RPMI8226 (cell line): Measurements from ENCODE around the gene PLEKHM3.
A peak's percentile ranks its signal among the peaks of the same experiment; 100 is the strongest.
"Not testable (repeated sequence)": the region's sequence is repeated elsewhere in the genome, so short reads cannot be mapped to it uniquely, and the experiment has no call there.

Experiments
- DNase-seq: peaks from one replicate; pipeline ENCODE4 v3.0.0-alpha.2; 2015

PLEKHM3 gene

GRCh38 chr2:208034503-208035140 lies 9.3 kb upstream of the PLEKHM3 start:
- DNase-seq = no peak

GRCh38 chr2:208033701-208034502 lies 8.6 kb upstream of the PLEKHM3 start:
- peak; percentile 54 for DNase-seq

- DNase-seq = no peak
These were observed 6.3 kb upstream of the PLEKHM3 start for GRCh38 chr2:208031608-208032019.

- peak; percentile 11 for DNase-seq
These were observed 472 bp upstream of the PLEKHM3 start for GRCh38 chr2:208025814-208026184.

- no peak for DNase-seq
These were observed 1.2 kb downstream of the PLEKHM3 start for GRCh38 chr2:208024091-208024490.

- no peak for DNase-seq
These were observed 5.1 kb downstream of the PLEKHM3 start for GRCh38 chr2:208020253-208020652.

GRCh38 chr2:208018124-208018712 lies 7.1 kb downstream of the PLEKHM3 start:
- not testable (repeated sequence) for DNase-seq

- DNase-seq = no peak
These were observed 7.6 kb downstream of the PLEKHM3 start for GRCh38 chr2:208017721-208018120.

- DNase-seq = no peak
These were observed 9.9 kb downstream of the PLEKHM3 start for GRCh38 chr2:208015475-208015874.

- no peak for DNase-seq
These were observed 11.8 kb downstream of the PLEKHM3 start for GRCh38 chr2:208013285-208014178.

- DNase-seq = no peak
These were observed 12.9 kb downstream of the PLEKHM3 start for GRCh38 chr2:208012449-208012848.

- DNase-seq = no peak
These were observed 14.8 kb downstream of the PLEKHM3 start for GRCh38 chr2:208010506-208010905.

- DNase-seq = no peak
These were observed 18.5 kb downstream of the PLEKHM3 start for GRCh38 chr2:208006833-208007232.

- DNase-seq = no peak
These were observed 19.0 kb downstream of the PLEKHM3 start for GRCh38 chr2:208006337-208006736.

GRCh38 chr2:208001924-208002323 lies 23.4 kb downstream of the PLEKHM3 start:
- DNase-seq = no peak

- no peak for DNase-seq
These were observed 24.5 kb downstream of the PLEKHM3 start for GRCh38 chr2:208000701-208001395.

GRCh38 chr2:207996848-207997247 lies 28.5 kb downstream of the PLEKHM3 start:
- DNase-seq = no peak

GRCh38 chr2:207995887-207996286 lies 29.4 kb downstream of the PLEKHM3 start:
- no peak for DNase-seq

- DNase-seq = peak; percentile 39
These were observed 32.1 kb downstream of the PLEKHM3 start for GRCh38 chr2:207993151-207993763.

- no peak for DNase-seq
These were observed 33.4 kb downstream of the PLEKHM3 start for GRCh38 chr2:207991944-207992343.

GRCh38 chr2:207990784-207991183 lies 34.5 kb downstream of the PLEKHM3 start:
- no peak for DNase-seq

GRCh38 chr2:207988975-207989374 lies 36.4 kb downstream of the PLEKHM3 start:
- no peak for DNase-seq
